IMR-90 (cell line): ENCODE data around the gene MOB4. TPM values are rescaled to one million over a fixed set of nuclear protein-coding genes. Genes with fewer than 3 reads are reported as not detected.

Experiments
- ATAC-seq: fragments of 200-7000 bp; cut with Tn5 transposase; 2 replicates; pipeline ENCODE4 v1.9.1; 2020; ENCODE audit warnings: low read depth, mild to moderate bottlenecking, moderate library complexity
- BruUV-seq: library from RNA; stranded (reverse); fragments of 400-500 nt; replicated peaks from 2 replicates; lab custom pipeline; 2021; lab: Mats Ljungman, UMichigan
- CTCF ChIA-PET: fragments of 300-600 bp; formaldehyde crosslinking; extraction: SDS; loops from one replicate; lab custom pipeline; 2021; ENCODE audit warnings: antibody characterized with exemption; lab: Yijun Ruan, JAX
- POLR2A ChIA-PET: fragments of 300-600 bp; sonication (Branson Sonifier 250); formaldehyde crosslinking; loops from one replicate; lab custom pipeline; 2022; ENCODE audit warnings: antibody characterized with exemption; ENCODE audit not compliant: unreplicated experiment; lab: Charles Lee
- DNase-seq: peaks from one replicate; pipeline ENCODE4 v3.0.0; 2013
- H2AFZ ChIP-seq: replicated peaks from 2 replicates; pipeline ENCODE3; 2013; ENCODE audit warnings: low read length, mild to moderate bottlenecking; ENCODE audit not compliant: poor library complexity
- H2AK5ac ChIP-seq: 2 replicates; pipeline ENCODE4 v1.6.1; 2013; ENCODE audit warnings: low read depth, low read length, inconsistent platforms
- H2AK9ac ChIP-seq: replicated peaks from 2 replicates; pipeline ENCODE3; 2013; ENCODE audit warnings: mild to moderate bottlenecking, low read depth, low read length, moderate library complexity; ENCODE audit not compliant: poor library complexity
- H2BK120ac ChIP-seq: 2 replicates; pipeline ENCODE4 v1.6.1; 2013; ENCODE audit warnings: low read depth, low read length, inconsistent platforms
- H2BK15ac ChIP-seq: 3 replicates; pipeline ENCODE4 v1.6.1; 2013; ENCODE audit warnings: low read depth, low read length, inconsistent platforms
- H2BK20ac ChIP-seq: 2 replicates; pipeline ENCODE4 v1.6.1; 2013; ENCODE audit warnings: low read depth, mild to moderate bottlenecking, inconsistent platforms, low read length, moderate library complexity
- H2BK5ac ChIP-seq: 2 replicates; pipeline ENCODE4 v1.6.1; 2013; ENCODE audit warnings: mild to moderate bottlenecking, low read depth, low read length, inconsistent platforms; ENCODE audit not compliant: poor library complexity, severe bottlenecking
- H3K14ac ChIP-seq: replicated peaks from 2 replicates; pipeline ENCODE4 v1.6.1; 2013; ENCODE audit warnings: low read depth, low read length, inconsistent platforms
- H3K18ac ChIP-seq: 2 replicates; pipeline ENCODE4 v1.6.1; 2013; ENCODE audit warnings: low read depth, low read length, control low read depth
- H3K23ac ChIP-seq: 2 replicates; pipeline ENCODE4 v1.6.1; 2013; ENCODE audit warnings: low read depth, low read length, inconsistent platforms
- H3K27ac ChIP-seq: 2 replicates; pipeline ENCODE4 v1.5.1; 2013; ENCODE audit warnings: mild to moderate bottlenecking, control low read depth, low read length; ENCODE audit not compliant: insufficient read depth
- H3K27me3 ChIP-seq: 2 replicates; pipeline ENCODE4 v1.6.1; 2013; ENCODE audit warnings: low read length; ENCODE audit not compliant: control insufficient read depth, insufficient read depth
- H3K36me3 ChIP-seq: 2 replicates; pipeline ENCODE4 v1.6.1; 2013; ENCODE audit warnings: low read length, mixed read lengths; ENCODE audit not compliant: control insufficient read depth, insufficient read depth
- H3K4ac ChIP-seq: 2 replicates; pipeline ENCODE4 v1.6.1; 2013; ENCODE audit warnings: low read depth, low read length, inconsistent platforms
- H3K4me1 ChIP-seq: 2 replicates; pipeline ENCODE4 v1.6.1; 2013; ENCODE audit warnings: low read length, mixed read lengths; ENCODE audit not compliant: control insufficient read depth, insufficient read depth
- H3K4me2 ChIP-seq: 2 replicates; pipeline ENCODE4 v1.6.1; 2013; ENCODE audit warnings: low read depth, mild to moderate bottlenecking, control low read depth, low read length, moderate library complexity
- H3K4me3 ChIP-seq: 2 replicates; pipeline ENCODE4 v1.5.1; 2013; ENCODE audit warnings: low read depth, mild to moderate bottlenecking, control low read depth, low read length, moderate library complexity; ENCODE audit not compliant: insufficient read depth
- H3K56ac ChIP-seq: 2 replicates; pipeline ENCODE4 v1.6.1; 2013; ENCODE audit warnings: low read length, inconsistent platforms; ENCODE audit not compliant: insufficient read depth; ENCODE audit errors: extremely low read depth
- H3K79me1 ChIP-seq, 2 experiments: 2 replicates each; pipeline ENCODE4 v1.6.1; 2013; ENCODE audit warnings: low read length in 2 of 2, inconsistent platforms in 1 of 2, low read depth in 1 of 2
- H3K9ac ChIP-seq: 2 replicates; pipeline ENCODE4 v1.6.1; 2013; ENCODE audit warnings: low read depth, low read length, control low read depth
- H3K9me1 ChIP-seq: 2 replicates; pipeline ENCODE4 v1.6.1; 2013; ENCODE audit warnings: low read length, inconsistent platforms; ENCODE audit not compliant: insufficient read depth
- H3K9me3 ChIP-seq: 2 replicates; pipeline ENCODE4 v1.6.1; 2013; ENCODE audit warnings: low read length; ENCODE audit not compliant: control insufficient read depth, insufficient read depth
- H4K20me1 ChIP-seq: 2 replicates; pipeline ENCODE4 v1.6.1; 2013; ENCODE audit warnings: low read length, inconsistent platforms; ENCODE audit not compliant: insufficient read depth
- H4K5ac ChIP-seq: 2 replicates; pipeline ENCODE4 v1.6.1; 2013; ENCODE audit warnings: mild to moderate bottlenecking, low read depth, low read length, control low read depth
- H4K8ac ChIP-seq, 2 experiments: 2 replicates each; pipeline ENCODE4 v1.6.1; 2013; ENCODE audit warnings: low read depth in 2 of 2, low read length in 2 of 2, control low read depth in 1 of 2, inconsistent platforms in 1 of 2
- H4K91ac ChIP-seq: 2 replicates; pipeline ENCODE4 v1.6.1; 2013; ENCODE audit warnings: low read depth, low read length, inconsistent platforms; ENCODE audit not compliant: insufficient read depth
- BHLHE40 ChIP-seq: fragments of 150-350 bp; IDR thresholded peaks from 2 replicates; pipeline ENCODE4 v1.6.1; 2016; ENCODE audit warnings: mild to moderate bottlenecking, low read depth, low read length
- CEBPB ChIP-seq: IDR thresholded peaks from 2 replicates; pipeline ENCODE4 v1.6.1; 2012; ENCODE audit warnings: low read depth, low read length, improper control_type of control experiment
- CHD1 ChIP-seq: IDR thresholded peaks from 2 replicates; pipeline ENCODE4 v1.6.1; 2012; ENCODE audit warnings: low read depth, low read length, improper control_type of control experiment
- FOS ChIP-seq: fragments of 150-350 bp; IDR thresholded peaks from 2 replicates; pipeline ENCODE4 v1.6.1; 2016; ENCODE audit warnings: low read depth, low read length
- MAFK ChIP-seq: IDR thresholded peaks from 2 replicates; pipeline ENCODE4 v1.6.1; 2012; ENCODE audit warnings: low read depth, low read length, improper control_type of control experiment
- MAZ ChIP-seq: IDR thresholded peaks from 2 replicates; pipeline ENCODE4 v1.6.1; 2012; ENCODE audit warnings: low read depth, mild to moderate bottlenecking, low read length, improper control_type of control experiment, moderate library complexity, borderline replicate concordance
- MXI1 ChIP-seq: IDR thresholded peaks from 2 replicates; pipeline ENCODE4 v1.6.1; 2012; ENCODE audit warnings: low read depth, mild to moderate bottlenecking, low read length, moderate library complexity, borderline replicate concordance
- POLR2A ChIP-seq: IDR thresholded peaks from 2 replicates; pipeline ENCODE4 v1.6.1; 2012; ENCODE audit warnings: mild to moderate bottlenecking, low read depth, low read length
- RAD21 ChIP-seq: IDR thresholded peaks from 2 replicates; pipeline ENCODE4 v1.6.1; 2012; ENCODE audit warnings: low read length, improper control_type of control experiment
- RCOR1 ChIP-seq: IDR thresholded peaks from 2 replicates; pipeline ENCODE4 v1.6.1; 2012; ENCODE audit warnings: mild to moderate bottlenecking, low read length, improper control_type of control experiment; ENCODE audit not compliant: insufficient replicate concordance
- RFX5 ChIP-seq: IDR thresholded peaks from 2 replicates; pipeline ENCODE4 v1.8.0; 2012; ENCODE audit warnings: low read depth, mild to moderate bottlenecking, low read length, moderate library complexity
- SMC3 ChIP-seq: fragments of 150-350 bp; IDR thresholded peaks from 2 replicates; pipeline ENCODE4 v1.6.1; 2016; ENCODE audit warnings: low read depth, mild to moderate bottlenecking, antibody characterized with exemption, low read length, moderate library complexity
- dilution Hi-C: fragments of 300-500 bp; cut with HindIII; formaldehyde crosslinking; loops from one replicate; pipeline ENCODE4 v1.14.3; 2018; ENCODE audit warnings: low sequenced_read_pairs; ENCODE audit not compliant: unreplicated experiment
- in situ Hi-C: fragments of 300-500 bp; cut with MboI; formaldehyde crosslinking; loops from 3 replicates; pipeline ENCODE4 v1.14.3; 2019; ENCODE audit warnings: low sequenced_read_pairs, inconsistent platforms, mixed read lengths
- intact Hi-C: fragments of 100-400 bp; cut with micrococcal nuclease; formaldehyde crosslinking; loops from 2 replicates; pipeline ENCODE4 v1.10.0; 2022
- polyA plus RNA-seq, 3 experiments: library from polyadenylated mRNA; depleted of rRNA; stranded (reverse); fragments of >200 nt; gene quantifications; 2 replicates each; pipeline ENCODE4 v1.2.3, GENCODE V29; 2012; ENCODE audit warnings: low replicate concordance in 1 of 3
- total RNA-seq: library from RNA; depleted of rRNA; stranded (reverse); fragments of >200 nt; gene quantifications from 2 replicates; pipeline ENCODE4 v1.2.3, GENCODE V29; 2012
- TF ChIP-seq, protein P1 (sequence below): fragments of 150-350 bp; IDR thresholded peaks from 2 replicates; pipeline ENCODE4 v1.6.1; 2016; ENCODE audit warnings: low read depth, mild to moderate bottlenecking, low read length, moderate library complexity, borderline replicate concordance
- TF ChIP-seq, protein P2 (sequence below): conservative IDR thresholded peaks from 2 replicates; pipeline ENCODE4 v1.5.1; 2012; ENCODE audit warnings: mild to moderate bottlenecking, low read depth, low read length, improper control_type of control experiment

Gene MOB4
- total and polyA plus RNA-seq, 2 of the 4 experiments (the other 2 are of a cell fraction): 34.8 to 36.0 TPM

DNA sequence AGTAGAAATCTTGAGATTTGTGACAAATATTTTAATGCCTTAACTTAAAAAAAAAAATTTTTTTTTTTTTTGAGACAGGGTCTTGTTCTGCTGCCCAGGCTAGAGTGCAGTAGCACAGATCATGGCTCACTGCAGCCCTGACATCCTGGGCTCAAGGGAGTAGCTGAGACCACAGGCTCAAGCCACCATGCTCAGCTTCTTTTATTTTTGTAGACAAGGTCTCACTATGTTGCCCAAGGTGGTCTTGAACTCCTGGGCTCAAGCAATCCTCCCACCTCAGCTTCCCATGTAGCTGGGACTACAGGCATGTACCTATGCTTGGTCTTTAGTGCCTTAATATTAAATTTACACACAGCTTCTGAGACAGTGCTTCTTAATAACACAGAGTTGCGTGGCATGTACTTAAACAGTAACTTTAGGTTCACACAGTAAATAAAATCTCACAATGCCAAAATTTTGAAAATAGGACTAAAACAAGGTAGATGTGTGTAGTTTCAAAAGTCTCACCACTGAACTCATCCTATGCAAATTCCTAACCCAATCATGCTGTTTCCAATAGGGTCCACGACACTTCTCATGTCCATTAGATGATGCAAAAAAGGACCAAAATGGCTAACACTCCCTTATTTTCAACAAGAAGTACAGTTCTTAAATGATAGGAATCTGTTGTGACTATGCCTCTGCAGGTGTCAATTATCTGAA lies 20.3 kb upstream of the MOB4 start (continued):
- TF ChIP-seq SMC3: no peak

DNA sequence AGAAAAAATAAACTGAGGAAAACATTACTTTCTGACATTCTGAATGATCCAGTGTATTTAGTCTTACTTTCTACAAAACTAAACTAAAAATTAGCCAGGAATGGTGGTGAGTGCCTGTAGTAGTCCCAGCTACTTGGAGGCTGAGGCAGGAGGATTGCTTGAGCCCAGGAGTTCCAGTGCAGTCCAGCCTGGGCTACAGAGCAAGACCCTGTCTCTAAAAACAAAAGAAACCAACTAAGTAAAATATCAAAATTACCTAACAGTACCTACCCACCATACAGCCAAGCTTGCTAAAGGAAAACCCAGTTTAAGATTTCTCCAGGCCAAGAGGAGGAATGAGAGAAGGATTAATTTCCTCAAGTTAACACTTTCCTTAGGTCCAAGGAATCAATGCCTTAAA lies 19.2 kb upstream of the MOB4 start:
- Histone ChIP-seq H3K14ac (no peak overlapping the region), H3K27me3 (no peaks in the 10 kb centered on the region), H4K8ac (no peak overlapping the region), H4K20me1 (peaks cover 34% of the 10 kb centered on the region), H3K79me1 (peaks cover 22 to 38% of the 10 kb centered on the region in 2 experiments), H3K9me1 (0 out of 2 replicates have a peak, but pooled peaks cover 3% of the 10 kb centered on the region), H2AFZ (no peak overlapping the region), H4K91ac (no peak overlapping the region), H2BK20ac (no peak overlapping the region), H3K27ac (no peak overlapping the region), H3K18ac (no peak overlapping the region), H2AK9ac (no peak overlapping the region), H3K4me3 (no peak overlapping the region), H3K56ac (no peak overlapping the region), H3K4me1 (0 out of 2 replicates have a peak, but pooled peaks cover 1% of the 10 kb centered on the region), H2BK15ac (no peak overlapping the region), H3K23ac (0 out of 2 replicates have a peak overlapping the region, but pooled peaks have one; percentile 24), H4K5ac (no peak overlapping the region), H3K4me2 (no peak overlapping the region), H3K9me3 (no peaks in the 10 kb centered on the region), H2BK5ac (no peak overlapping the region), H2BK120ac (no peak overlapping the region), H3K36me3 (peaks cover 25% of the 10 kb centered on the region), H3K9ac (no peak overlapping the region), H2AK5ac (no peak overlapping the region), H3K4ac (no peak overlapping the region)
- dilution Hi-C loops (no loop called here), in situ Hi-C loops (loop anchor here (5.0 kb wide), 1 partner anchor 79 kb away; no protein-coding TSS in a partner anchor), intact Hi-C loops (loop anchor here (5.0 kb wide), 1 partner anchor 39 kb away; no protein-coding TSS in a partner anchor)
- DNase-seq (no peak), ATAC-seq (no peak)
- CTCF ChIA-PET: no interaction called here
- POLR2A ChIA-PET: no interaction called here
- BruUV-seq: no TSS peak
- no peak for TF ChIP-seq POLR2A
- TF ChIP-seq BHLHE40: no peak
- TF ChIP-seq, protein P1, sequence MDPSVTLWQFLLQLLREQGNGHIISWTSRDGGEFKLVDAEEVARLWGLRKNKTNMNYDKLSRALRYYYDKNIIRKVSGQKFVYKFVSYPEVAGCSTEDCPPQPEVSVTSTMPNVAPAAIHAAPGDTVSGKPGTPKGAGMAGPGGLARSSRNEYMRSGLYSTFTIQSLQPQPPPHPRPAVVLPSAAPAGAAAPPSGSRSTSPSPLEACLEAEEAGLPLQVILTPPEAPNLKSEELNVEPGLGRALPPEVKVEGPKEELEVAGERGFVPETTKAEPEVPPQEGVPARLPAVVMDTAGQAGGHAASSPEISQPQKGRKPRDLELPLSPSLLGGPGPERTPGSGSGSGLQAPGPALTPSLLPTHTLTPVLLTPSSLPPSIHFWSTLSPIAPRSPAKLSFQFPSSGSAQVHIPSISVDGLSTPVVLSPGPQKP: no peak
- TF ChIP-seq MAZ: no peak
- no peak for TF ChIP-seq RAD21
- TF ChIP-seq, protein P2, sequence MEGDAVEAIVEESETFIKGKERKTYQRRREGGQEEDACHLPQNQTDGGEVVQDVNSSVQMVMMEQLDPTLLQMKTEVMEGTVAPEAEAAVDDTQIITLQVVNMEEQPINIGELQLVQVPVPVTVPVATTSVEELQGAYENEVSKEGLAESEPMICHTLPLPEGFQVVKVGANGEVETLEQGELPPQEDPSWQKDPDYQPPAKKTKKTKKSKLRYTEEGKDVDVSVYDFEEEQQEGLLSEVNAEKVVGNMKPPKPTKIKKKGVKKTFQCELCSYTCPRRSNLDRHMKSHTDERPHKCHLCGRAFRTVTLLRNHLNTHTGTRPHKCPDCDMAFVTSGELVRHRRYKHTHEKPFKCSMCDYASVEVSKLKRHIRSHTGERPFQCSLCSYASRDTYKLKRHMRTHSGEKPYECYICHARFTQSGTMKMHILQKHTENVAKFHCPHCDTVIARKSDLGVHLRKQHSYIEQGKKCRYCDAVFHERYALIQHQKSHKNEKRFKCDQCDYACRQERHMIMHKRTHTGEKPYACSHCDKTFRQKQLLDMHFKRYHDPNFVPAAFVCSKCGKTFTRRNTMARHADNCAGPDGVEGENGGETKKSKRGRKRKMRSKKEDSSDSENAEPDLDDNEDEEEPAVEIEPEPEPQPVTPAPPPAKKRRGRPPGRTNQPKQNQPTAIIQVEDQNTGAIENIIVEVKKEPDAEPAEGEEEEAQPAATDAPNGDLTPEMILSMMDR: no peak
- no peak for TF ChIP-seq MXI1
- TF ChIP-seq RCOR1: no peak
- no peak for TF ChIP-seq CEBPB
- TF ChIP-seq SMC3: no peak
- no peak for TF ChIP-seq CHD1
- no peak for TF ChIP-seq MAFK
- no peak for TF ChIP-seq FOS
- no peak for TF ChIP-seq RFX5
